Stimulated activated CD8-positive, alpha-beta memory T cell treated with anti-CD3 and anti-CD28 coated beads, Interleukin-4, amount 100 ng/mL, for 24 hours (primary cell): Measurements from ENCODE around the gene CD63.

ENCODE experiments used
- DNase-seq: peaks from one replicate; pipeline ENCODE4 v3.0.0-alpha.2; 2020; ENCODE audit warnings: low read depth

Gene CD63

GRCh38 chr12:55739025-55739378, 10.2 kb upstream of the CD63 start:
- DNase-seq: no peak

GRCh38 chr12:55738123-55739024, 9.6 kb upstream of the CD63 start:
- peak; percentile 67 for DNase-seq

DNA sequence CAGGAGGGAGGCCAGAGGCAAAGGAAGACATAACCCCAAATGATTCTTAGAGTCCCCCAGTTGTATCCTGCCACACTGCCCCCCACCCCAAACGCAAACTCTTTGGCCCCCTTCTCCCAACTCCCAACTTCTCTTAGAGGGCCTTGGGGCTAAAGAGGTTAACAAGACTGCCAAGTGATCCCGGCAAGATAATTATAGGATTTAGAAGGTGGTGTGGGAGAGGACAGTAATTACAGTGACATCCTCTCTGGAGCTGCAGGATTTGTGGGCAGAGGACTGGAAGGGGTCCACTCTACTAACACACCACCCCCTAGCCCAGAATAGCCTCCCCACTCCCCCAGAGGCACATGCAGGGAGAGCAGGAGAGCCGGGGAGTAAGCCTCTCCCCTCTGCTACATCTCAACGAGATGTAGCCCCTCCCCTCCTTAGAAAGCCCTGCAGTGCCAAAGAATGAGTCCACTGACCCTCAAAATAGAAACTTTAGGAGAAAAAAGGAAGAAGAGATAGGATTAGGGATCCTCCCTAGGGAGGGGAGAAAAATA, 8.8 kb upstream of the CD63 start:
- DNase-seq: no peak

DNA sequence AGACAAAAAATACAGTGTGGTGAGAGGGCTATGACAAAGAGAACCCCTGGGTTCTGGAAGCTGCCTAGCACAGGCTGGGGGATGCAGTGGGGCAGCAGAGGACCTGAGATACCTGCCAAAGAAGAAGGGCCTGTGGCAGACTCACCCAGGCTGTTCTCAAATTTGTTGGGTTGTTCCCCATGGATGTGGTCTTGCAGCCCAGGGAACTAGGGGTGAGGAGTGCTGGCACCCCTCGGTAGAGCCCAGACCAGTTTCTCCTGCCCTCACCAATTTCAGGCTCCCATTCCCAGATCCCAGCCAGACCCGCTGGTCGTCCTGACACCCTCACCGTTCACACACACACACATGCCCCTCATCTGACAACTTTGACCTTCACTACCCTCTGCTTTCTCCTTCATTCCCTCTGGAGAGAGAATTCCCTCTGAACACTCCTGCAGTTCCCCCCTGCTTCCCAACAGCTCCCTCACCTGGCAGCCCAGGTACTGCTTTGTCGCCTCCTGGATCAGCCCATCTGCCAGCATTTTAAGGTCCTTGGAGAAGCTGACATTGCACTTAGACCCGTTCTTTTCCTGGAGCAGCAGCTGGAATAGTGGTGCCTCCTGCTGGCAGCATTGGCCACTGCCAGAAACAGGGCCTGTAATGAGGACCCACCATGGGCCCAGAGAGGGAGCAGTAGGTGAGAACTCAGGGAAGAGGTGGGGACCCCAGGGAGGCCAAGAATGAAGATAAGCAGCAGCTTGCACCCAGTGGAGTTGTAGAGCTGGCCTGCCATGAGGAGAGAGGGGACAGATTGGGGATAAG, 8.2 kb upstream of the CD63 start:
- DNase-seq: no peak

DNA sequence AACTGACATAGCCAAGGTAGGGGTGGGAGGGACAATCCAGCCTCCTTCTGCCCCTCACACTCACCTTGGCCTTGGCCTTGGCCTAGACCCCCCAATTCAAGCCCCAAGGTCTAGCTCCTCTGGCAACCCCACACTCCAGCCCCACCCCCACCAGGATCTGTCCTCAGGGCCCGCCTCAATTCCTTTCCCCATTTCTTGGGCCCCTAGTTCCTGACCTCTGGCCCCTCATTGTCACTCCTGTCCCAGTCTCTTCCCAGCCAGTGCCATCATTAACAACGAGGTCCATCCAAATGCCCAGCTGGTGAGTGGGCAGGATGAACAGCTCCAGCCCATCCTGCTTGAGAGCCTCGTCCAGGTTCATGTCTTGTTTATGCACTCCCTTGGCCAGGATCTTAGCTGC, 7.3 kb upstream of the CD63 start:
- DNase-seq: no peak

DNA sequence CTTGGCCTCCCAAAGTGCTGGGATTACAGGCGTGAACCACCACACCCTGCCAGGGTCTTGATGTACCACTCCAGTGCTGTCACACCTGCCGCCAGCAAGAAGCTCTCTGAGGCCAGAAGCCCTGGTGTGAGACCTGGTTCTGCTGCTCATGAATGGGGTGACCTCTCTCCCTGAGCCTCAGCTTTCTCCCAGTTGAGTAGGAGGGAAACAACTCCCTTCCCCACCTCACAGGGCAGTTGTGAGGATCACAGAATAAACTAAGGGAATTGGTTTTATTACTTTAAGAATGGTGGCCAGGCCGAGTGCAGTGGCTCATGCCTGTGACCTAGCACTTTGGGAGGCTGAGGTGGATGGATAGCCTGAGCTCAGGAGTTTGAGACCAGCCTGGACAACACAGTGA, 5.8 kb upstream of the CD63 start:
- DNase-seq: no peak

DNA sequence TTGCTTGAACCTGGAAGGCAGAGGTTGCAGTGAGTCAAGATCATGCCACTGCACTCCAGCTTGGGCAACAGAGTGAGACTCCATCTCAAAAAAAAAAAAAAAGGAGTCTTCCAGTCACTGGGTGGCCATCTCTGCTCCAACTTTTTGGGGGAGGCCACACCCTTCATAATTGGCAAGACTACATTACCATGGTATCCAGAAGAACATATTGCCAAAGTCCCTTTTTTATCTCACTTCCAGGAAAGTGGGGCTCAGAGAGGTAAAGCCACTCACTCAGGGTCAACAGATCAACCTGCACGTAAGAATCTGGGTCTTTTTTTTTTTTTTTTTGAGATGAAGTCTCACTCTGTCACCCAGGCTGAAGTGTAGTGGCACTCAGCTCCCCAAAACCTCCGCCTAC, 5.0 kb upstream of the CD63 start:
- DNase-seq: no peak

DNA sequence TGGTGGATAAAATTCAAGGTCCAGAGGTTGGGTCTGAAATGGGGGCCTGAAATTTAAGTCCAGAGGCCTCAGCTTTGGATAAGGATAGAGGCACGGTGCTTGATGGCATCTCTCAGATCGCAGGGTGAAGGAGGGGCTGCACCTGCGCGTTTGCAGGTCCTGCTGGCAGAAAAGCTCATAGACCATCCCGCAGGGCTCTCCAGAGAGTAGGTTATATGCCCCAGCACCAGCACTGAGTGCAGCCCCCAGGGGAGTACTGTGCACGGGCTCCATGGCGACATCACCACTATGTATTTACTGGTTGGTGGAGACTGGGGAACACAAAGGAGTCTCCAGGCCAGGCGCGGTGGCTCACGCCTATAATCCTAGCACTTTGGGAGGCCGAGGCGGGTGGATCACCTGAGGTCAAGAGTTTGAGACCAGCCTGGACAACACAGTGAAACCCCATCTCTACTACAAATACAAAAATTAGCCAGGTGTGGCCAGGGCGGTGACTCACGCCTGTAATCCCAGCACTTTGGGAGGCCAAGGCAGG, 4.3 kb upstream of the CD63 start:
- no peak for DNase-seq

GRCh38 chr12:55732288-55732687, 3.5 kb upstream of the CD63 start:
- DNase-seq: no peak

GRCh38 chr12:55729819-55730818, 1.3 kb upstream of the CD63 start:
- no peak for DNase-seq

DNA sequence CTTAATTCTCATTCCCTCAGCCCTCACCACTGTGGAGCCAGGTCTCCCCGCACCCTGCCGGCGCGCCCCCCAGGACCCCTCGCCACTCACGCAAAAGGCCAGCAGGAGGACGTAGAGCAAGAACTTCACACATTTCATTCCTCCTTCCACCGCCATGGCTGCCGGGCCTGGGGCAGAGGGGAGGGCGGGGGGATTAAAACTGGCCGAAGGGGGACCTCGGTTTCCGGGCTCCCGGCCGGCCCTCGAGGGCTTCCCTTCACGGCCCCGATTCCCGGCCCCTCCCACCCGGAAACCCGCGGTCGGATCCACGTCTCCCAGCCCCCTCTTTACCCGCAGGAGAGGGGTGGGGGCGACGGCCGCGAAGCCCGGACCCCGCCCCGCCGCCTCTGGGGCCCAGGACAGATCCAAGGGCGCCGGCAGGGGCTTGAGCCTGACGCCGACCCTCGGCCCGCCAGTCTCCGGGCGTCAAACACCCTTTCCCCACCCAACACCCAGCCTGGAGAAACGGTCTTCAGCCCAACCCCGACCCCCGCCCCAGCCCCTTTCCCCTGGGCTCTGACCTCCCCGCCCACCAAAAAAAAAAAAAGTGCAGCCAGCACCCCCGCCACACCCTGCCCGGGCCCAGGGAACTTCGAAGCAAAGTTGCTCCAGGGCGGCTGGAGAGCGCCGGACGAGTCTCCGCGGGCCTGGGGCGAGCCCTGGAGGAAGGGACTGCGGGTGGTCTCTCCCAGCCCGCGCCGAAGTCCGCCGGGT, 447 bp downstream of the CD63 start:
- DNase-seq: no peak

DNA sequence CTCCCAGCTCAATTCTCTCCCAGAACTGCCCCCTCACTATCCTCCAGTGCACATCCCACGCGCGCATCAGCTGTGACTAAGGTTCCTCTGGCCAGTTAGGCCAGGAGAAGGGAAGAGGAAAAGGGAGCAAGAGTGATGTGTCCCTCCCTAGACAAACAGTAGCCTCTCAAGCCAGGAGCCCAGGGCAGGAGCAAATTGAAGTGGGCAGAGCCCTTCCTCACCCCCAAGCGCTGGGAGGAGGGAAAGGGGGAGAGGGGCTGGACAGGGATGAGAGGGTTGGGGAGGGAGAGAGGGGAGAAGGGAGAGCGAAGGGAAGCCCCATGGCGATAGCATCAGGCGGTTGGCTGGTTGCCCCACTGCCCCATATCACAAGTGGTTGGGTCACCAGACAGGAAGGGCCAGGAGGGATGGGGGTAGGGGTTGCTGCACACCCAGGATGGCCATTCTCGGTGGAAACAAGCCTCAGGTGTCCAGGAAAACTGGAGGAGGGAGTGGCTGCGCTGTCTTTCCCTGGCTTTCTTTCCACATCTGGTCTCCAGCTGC, 1.1 kb downstream of the CD63 start:
- DNase-seq: no peak

DNA sequence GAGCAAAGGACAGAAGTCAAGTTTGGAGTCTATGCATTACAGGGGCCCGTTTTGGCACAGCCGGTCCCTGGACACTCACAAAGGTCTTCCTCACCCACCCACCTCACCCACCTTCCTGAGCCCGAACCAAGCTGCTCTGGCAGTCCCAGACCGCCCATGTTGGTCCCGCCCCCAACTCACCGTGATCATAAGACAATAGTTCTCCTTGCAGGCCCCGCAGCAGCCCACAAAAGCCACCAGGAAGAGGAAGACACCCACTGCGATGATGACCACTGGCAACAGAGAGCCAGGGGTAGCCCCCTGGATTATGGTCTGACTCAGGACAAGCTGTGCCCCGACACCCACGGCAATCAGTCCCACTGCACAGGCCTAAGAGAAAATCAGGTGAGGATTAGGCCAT, 1.8 kb downstream of the CD63 start:
- DNase-seq: no peak

GRCh38 chr12:55725556-55725955, 3.3 kb downstream of the CD63 start:
- DNase-seq: no peak

DNA sequence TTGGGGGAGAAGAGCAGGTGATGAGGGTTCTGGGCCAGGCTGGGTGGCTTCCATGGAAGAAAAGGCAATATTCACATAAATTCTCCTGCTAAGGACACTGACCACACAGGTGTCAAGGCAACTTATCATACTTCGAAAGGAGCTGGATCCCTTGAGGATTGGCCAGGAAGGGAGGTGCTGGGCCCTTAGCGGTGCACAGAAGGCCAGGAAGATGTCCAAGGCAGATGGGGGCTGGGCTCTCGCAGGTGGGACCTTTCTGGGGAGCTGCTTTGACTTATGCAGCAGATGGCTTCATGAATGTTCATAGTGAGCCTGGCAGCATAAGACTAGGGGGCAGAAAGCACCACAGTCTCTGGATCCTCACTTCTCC, 3.9 kb downstream of the CD63 start:
- no peak for DNase-seq

- DNase-seq: peak; percentile 56
These were observed 4.4 kb downstream of the CD63 start for GRCh38 chr12:55724226-55724939.

- no peak for DNase-seq
These were observed 5.1 kb downstream of the CD63 start for GRCh38 chr12:55723516-55724225.

DNA sequence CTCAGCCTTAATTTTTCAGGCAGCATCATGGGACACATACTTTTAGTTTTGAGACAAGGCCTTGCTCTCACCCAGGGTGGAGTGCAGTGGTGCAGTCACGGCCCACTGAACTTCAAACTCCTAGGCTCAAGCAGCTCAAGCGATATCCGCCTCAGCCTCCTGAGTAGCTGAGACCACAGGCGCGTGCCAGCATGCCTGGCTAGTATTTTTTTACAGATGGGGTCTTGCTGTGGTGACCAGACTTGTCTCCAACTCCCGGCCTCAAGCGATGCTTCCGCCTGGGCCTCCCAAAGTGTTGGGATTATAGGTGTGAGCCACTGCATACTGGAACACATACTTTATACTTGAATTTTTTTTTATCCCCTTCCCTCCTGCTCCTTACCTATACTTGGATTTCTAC, 5.9 kb downstream of the CD63 start:
- DNase-seq: no peak

- DNase-seq: no peak
These were observed 7.1 kb downstream of the CD63 start for GRCh38 chr12:55721601-55722213.
